ENCODE data around the gene ITGB8.

- TF ChIP-seq YY1 (IDR thresholded peaks at IDR 0.05; ENCODE audit: insufficient read depth, insufficient read length), result no peak
- no peak for TF ChIP-seq ZNF274 (IDR thresholded peaks at IDR 0.05; ENCODE audit: low read depth, low read length)
- TF ChIP-seq SUZ12 (IDR thresholded peaks at IDR 0.05; ENCODE audit: extremely low read depth, insufficient read depth, insufficient read length), result no peak
These were observed 104.6 kb downstream of the ITGB8 start for GRCh38 chr7:20435305-20435704.
